ENCODE measurements around the gene GALNTL6. TPM values are rescaled to one million over a fixed set of nuclear protein-coding genes. Genes with fewer than 3 reads are reported as not detected.
A peak's percentile ranks its signal among the peaks of the same experiment; 100 is the strongest.

The GALNTL6 gene
- total and polyA plus RNA-seq, 2 donors from 2014 or later: 0.60 TPM; not detected in 1

DNA sequence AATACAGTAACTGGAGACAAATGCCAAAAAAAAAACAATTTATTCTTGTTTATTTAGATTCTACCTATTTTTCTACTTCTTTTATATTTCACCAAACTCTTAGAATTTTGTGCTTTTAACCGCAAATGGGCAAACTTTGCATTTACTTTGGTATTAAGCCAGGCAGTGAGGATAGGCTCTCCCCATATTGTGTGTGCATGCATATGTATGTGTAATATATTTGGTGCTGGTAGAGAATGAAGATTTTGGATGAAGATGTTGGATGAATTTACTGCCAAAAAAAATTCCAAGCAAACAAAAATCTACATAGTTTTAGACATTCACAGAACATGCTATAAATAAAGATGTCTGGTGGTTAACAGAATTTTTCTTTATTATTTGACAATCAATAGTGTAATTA lies 30.3 kb downstream of the GALNTL6 start:
- Histone ChIP-seq H3K4me3 (ENCODE audit: low read length in 3 of 3) (no peak overlapping the region), H3K27me3 (ENCODE audit: control insufficient read depth, insufficient read depth, low read length) (no peaks in the 10 kb centered on the region), H3K9ac (ENCODE audit: low read length in 3 of 3) (no peak overlapping the region), H3K27ac (ENCODE audit: low read depth in 2 of 2, low read length in 2 of 2) (no peak overlapping the region), H3K9me3 (ENCODE audit: control insufficient read depth in 2 of 3, insufficient read depth in 1 of 3, low read length in 3 of 3) (no peaks in the 10 kb centered on the region), H3K4me1 (ENCODE audit: control insufficient read depth in 2 of 3, insufficient read depth in 2 of 3, low read depth in 1 of 3, low read length in 3 of 3) (no peaks in the 10 kb centered on the region), H3K36me3 (ENCODE audit: control insufficient read depth in 2 of 3, insufficient read depth in 3 of 3, low read length in 3 of 3) (no peaks in the 10 kb centered on the region)
- intact Hi-C loops (cut with DNase I): no loop called here
- FAIRE-seq: no peak
- TF ChIP-seq, protein P1, sequence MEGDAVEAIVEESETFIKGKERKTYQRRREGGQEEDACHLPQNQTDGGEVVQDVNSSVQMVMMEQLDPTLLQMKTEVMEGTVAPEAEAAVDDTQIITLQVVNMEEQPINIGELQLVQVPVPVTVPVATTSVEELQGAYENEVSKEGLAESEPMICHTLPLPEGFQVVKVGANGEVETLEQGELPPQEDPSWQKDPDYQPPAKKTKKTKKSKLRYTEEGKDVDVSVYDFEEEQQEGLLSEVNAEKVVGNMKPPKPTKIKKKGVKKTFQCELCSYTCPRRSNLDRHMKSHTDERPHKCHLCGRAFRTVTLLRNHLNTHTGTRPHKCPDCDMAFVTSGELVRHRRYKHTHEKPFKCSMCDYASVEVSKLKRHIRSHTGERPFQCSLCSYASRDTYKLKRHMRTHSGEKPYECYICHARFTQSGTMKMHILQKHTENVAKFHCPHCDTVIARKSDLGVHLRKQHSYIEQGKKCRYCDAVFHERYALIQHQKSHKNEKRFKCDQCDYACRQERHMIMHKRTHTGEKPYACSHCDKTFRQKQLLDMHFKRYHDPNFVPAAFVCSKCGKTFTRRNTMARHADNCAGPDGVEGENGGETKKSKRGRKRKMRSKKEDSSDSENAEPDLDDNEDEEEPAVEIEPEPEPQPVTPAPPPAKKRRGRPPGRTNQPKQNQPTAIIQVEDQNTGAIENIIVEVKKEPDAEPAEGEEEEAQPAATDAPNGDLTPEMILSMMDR (IDR thresholded peaks at IDR 0.05; ENCODE audit: borderline replicate concordance, extremely low read depth, insufficient read depth): no peak
- no peak for DNase-seq

DNA sequence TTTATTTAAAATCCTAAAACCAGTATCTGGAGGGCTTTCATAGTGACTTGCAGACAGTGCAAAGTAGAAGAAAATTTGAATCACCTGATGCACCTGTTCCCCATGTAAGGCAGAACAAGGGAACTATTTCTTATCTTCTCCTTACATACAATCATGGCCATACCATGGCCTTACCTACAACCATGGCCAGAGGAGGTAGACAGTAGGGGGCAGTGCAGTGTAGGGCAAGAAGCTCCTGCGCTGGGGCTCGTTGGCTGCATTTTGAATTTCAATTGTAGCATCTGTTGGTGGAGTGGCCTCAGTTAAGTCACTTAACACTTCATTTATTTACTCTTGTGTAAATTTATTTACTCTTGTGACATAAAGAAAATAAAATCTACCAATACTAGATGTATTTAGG lies 33.0 kb downstream of the GALNTL6 start:
- H3K9me3 ChIP-seq (ENCODE audit: control insufficient read depth in 2 of 3, insufficient read depth in 1 of 3, low read length in 3 of 3): no peaks in the 10 kb centered on the region
- H3K4me1 ChIP-seq (ENCODE audit: control insufficient read depth in 2 of 3, insufficient read depth in 2 of 3, low read depth in 1 of 3, low read length in 3 of 3): no peaks in the 10 kb centered on the region
- no peak for FAIRE-seq
- no peaks in the 10 kb centered on the region for H3K36me3 ChIP-seq (ENCODE audit: control insufficient read depth in 2 of 3, insufficient read depth in 3 of 3, low read length in 3 of 3)
- H3K9ac ChIP-seq (ENCODE audit: low read length in 3 of 3): no peak overlapping the region
- peak in 3 of 5 donors; percentile 31 to 34 (median 31) for DNase-seq
- H3K27ac ChIP-seq (ENCODE audit: low read depth in 2 of 2, low read length in 2 of 2): no peak overlapping the region
- no peak overlapping the region for H3K4me3 ChIP-seq (ENCODE audit: low read length in 3 of 3)
- intact Hi-C loops (cut with DNase I): no loop called here
- TF ChIP-seq, protein P1 (IDR thresholded peaks at IDR 0.05; ENCODE audit: borderline replicate concordance, extremely low read depth, insufficient read depth): peak; percentile 42
- H3K27me3 ChIP-seq (ENCODE audit: control insufficient read depth, insufficient read depth, low read length): no peaks in the 10 kb centered on the region

DNA sequence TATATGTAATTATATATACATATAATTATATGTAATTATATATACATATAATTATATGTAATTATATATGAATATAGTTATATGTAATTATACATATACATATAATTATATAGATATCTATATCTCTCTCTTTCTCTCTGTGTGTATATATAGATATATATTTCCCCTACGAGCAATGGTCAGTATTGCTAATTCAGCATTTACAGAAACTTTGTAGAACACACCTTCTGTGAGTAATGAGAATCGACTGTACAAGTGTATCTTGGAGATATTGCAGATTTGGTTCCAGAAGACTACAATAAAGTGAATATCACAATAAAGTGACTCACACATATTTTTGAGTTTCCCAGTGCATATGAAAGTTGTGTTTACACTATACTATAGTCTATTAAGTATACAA lies 33.7 kb downstream of the GALNTL6 start:
- DNase-seq (no peak), FAIRE-seq (no peak)
- Histone ChIP-seq H3K4me3 (ENCODE audit: low read length in 3 of 3) (no peak overlapping the region), H3K4me1 (ENCODE audit: control insufficient read depth in 2 of 3, insufficient read depth in 2 of 3, low read depth in 1 of 3, low read length in 3 of 3) (no peaks in the 10 kb centered on the region), H3K9me3 (ENCODE audit: control insufficient read depth in 2 of 3, insufficient read depth in 1 of 3, low read length in 3 of 3) (no peaks in the 10 kb centered on the region), H3K36me3 (ENCODE audit: control insufficient read depth in 2 of 3, insufficient read depth in 3 of 3, low read length in 3 of 3) (no peaks in the 10 kb centered on the region), H3K27me3 (ENCODE audit: control insufficient read depth, insufficient read depth, low read length) (no peaks in the 10 kb centered on the region), H3K9ac (ENCODE audit: low read length in 3 of 3) (no peak overlapping the region), H3K27ac (ENCODE audit: low read depth in 2 of 2, low read length in 2 of 2) (no peak overlapping the region)
- intact Hi-C loops (cut with DNase I): no loop called here
- TF ChIP-seq, protein P1 (IDR thresholded peaks at IDR 0.05; ENCODE audit: borderline replicate concordance, extremely low read depth, insufficient read depth): no peak

DNA sequence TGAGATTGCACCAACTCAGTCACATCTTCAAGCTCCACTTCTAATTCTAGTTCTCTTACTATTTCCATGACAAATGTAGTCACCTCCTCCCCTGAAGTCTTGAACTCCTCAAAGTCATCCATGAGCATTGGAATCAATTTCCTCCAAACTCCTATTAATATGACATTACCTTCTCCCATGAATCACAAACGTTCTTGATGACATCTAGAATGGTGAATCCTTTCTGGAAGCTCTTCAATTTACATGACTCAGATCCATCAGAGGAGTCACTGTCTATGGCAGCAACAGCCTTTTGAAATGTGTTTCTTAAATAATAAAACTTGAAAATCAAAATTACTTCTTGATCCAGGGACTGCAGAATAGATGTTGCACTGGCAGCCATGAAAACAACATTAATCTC lies 34.5 kb downstream of the GALNTL6 start:
- FAIRE-seq (no peak), DNase-seq (no peak)
- no peaks in the 10 kb centered on the region for H3K9me3 ChIP-seq (ENCODE audit: control insufficient read depth in 2 of 3, insufficient read depth in 1 of 3, low read length in 3 of 3)
- H3K4me1 ChIP-seq (ENCODE audit: control insufficient read depth in 2 of 3, insufficient read depth in 2 of 3, low read depth in 1 of 3, low read length in 3 of 3): no peaks in the 10 kb centered on the region
- no peaks in the 10 kb centered on the region for H3K36me3 ChIP-seq (ENCODE audit: control insufficient read depth in 2 of 3, insufficient read depth in 3 of 3, low read length in 3 of 3)
- no peak overlapping the region for H3K9ac ChIP-seq (ENCODE audit: low read length in 3 of 3)
- no peak overlapping the region for H3K4me3 ChIP-seq (ENCODE audit: low read length in 3 of 3)
- H3K27ac ChIP-seq (ENCODE audit: low read depth in 2 of 2, low read length in 2 of 2): no peak overlapping the region
- no peaks in the 10 kb centered on the region for H3K27me3 ChIP-seq (ENCODE audit: control insufficient read depth, insufficient read depth, low read length)
- intact Hi-C loops (cut with DNase I): no loop called here
- TF ChIP-seq, protein P1 (IDR thresholded peaks at IDR 0.05; ENCODE audit: borderline replicate concordance, extremely low read depth, insufficient read depth): no peak

Data from kidney (tissue), 14 donors.